Sigmoid colon (tissue), 4 donors: ENCODE data around the gene CLSTN1.

Experiments used
- EP300 ChIP-seq, 4 donors: sonication (generic); formaldehyde crosslinking; IDR thresholded peaks; one replicate each; pipeline ENCODE4 v1.6.1; 2017; ENCODE audit warnings: antibody characterized with exemption in 4 of 4
- POLR2A ChIP-seq, 2 donors: fragments of 450-650 bp; IDR thresholded peaks; one replicate each; pipeline ENCODE4 v1.6.1; 2016; ENCODE audit warnings: antibody characterized with exemption in 2 of 2, mild to moderate bottlenecking in 2 of 2, moderate library complexity in 2 of 2
- POLR2AphosphoS5 ChIP-seq, 4 donors: sonication (generic); formaldehyde crosslinking; IDR thresholded peaks; one replicate each; pipeline ENCODE4 v1.6.1; 2017; ENCODE audit warnings: antibody characterized with exemption in 4 of 4
- TF ChIP-seq, protein P1 (sequence below), 4 experiments: fragments of 450-650 bp in 3 of 4; fragments of 200-600 bp in 1 of 4; IDR thresholded peaks; one replicate each; pipeline ENCODE4 v1.5.1; 2016 to 2019; ENCODE audit warnings: antibody characterized with exemption in 4 of 4, mild to moderate bottlenecking in 3 of 4, moderate library complexity in 2 of 4

DNA sequence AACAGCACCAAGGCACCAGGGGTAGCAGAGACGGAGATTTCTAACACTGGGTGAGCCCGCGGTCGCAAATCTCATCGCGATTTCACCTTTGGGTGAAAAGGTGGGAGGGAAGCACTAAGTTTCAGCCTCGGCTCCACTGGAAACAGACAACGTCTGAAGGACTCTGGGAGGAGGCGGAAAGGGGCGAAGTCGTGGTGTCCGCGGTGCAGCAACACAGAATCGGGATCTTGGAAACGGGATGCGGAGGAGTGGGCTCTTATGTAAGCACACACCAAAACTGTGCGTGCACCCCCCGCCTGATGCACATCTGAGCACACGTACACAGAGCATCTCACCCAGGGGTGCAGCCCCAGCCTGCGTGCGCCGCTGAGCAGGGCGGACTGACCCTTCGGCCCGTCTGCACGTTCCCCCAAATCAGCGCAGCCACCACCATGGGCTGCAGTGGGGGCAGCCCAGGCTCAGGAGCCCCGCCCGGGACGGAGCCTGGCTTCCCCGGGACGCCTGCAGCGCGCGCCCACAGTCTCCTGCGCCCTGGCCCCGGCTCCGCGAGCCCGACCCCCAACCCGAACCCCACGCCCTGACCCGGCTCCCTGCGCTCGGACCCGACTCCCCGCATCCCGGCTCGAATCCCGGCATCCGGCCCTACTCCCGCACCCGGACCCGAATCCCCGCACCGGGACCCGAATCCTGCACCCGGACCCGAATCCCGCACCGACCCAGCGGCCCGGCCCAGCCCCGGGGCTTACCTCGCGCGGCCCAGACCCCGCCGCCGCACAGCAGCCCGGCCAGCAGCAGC lies 670 bp downstream of the CLSTN1 start:
- TF ChIP-seq EP300 (IDR thresholded peaks at IDR 0.05) (no peak), POLR2A (IDR thresholded peaks at IDR 0.05) (no peak), POLR2AphosphoS5 (IDR thresholded peaks at IDR 0.05) (peak in 2 of 4 donors; percentile 20 to 26)
- TF ChIP-seq, protein P1, sequence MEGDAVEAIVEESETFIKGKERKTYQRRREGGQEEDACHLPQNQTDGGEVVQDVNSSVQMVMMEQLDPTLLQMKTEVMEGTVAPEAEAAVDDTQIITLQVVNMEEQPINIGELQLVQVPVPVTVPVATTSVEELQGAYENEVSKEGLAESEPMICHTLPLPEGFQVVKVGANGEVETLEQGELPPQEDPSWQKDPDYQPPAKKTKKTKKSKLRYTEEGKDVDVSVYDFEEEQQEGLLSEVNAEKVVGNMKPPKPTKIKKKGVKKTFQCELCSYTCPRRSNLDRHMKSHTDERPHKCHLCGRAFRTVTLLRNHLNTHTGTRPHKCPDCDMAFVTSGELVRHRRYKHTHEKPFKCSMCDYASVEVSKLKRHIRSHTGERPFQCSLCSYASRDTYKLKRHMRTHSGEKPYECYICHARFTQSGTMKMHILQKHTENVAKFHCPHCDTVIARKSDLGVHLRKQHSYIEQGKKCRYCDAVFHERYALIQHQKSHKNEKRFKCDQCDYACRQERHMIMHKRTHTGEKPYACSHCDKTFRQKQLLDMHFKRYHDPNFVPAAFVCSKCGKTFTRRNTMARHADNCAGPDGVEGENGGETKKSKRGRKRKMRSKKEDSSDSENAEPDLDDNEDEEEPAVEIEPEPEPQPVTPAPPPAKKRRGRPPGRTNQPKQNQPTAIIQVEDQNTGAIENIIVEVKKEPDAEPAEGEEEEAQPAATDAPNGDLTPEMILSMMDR (IDR thresholded peaks at IDR 0.05), result no peak
